HG02798 (cell line): Measurements from ENCODE around the gene DFFB.
"Not testable (repeated sequence)": the region's sequence is repeated elsewhere in the genome, so short reads cannot be mapped to it uniquely, and the experiment has no call there.

Source experiments
- ATAC-seq: cut with Tn5 transposase; IDR thresholded peaks from one replicate; pipeline ENCODE4 v1.9.1; 2021; ENCODE audit warnings: mild to moderate bottlenecking; ENCODE audit not compliant: unreplicated experiment, poor library complexity

Gene DFFB, protein sequence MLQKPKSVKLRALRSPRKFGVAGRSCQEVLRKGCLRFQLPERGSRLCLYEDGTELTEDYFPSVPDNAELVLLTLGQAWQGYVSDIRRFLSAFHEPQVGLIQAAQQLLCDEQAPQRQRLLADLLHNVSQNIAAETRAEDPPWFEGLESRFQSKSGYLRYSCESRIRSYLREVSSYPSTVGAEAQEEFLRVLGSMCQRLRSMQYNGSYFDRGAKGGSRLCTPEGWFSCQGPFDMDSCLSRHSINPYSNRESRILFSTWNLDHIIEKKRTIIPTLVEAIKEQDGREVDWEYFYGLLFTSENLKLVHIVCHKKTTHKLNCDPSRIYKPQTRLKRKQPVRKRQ

DNA sequence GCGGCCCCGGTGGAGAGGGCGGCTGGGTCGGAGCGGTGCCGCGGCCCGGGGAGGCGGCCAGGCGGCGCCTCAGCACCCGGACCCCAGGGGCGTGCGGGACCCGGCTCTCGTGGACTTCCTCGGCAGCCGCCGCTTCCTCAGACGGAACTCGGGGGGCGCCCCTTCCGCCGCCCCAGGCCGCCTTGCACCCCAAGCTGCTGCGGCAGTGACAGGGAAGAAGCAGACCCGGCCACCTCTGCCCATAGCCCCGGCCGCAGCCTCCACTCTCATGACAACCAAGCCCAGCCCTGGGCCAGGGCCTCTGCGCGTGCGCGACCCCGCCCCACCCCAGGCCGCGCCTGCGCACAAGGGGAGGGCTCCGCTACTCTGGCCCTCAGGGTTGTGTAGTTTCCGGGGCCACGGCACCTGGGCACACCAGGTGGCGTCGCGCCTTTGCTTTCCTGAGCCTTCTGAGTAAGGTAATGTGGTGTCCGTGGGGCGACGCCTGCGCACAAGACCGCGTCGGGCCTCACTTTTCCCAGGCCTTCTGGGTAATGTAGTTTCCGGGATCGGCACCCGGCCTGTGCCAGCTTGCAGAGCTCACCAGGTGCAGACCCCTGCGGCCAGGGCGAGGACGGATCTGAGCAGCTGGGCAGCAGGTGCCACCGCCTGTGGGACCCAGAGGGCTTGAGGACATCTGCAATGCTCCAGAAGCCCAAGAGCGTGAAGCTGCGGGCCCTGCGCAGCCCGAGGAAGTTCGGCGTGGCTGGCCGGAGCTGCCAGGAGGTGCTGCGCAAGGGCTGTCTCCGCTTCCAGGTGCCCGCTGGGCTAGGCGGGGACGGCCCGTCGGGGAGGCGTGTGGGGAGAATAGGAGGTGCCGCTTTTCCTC, at the start of gene DFFB, which contains the start of gene CEP104:
DFFB (plus strand) TSS at position 554 of the 868 bp plus-strand sequence; CDS start at position 682, 128 bp downstream.
CEP104 (minus strand) TSS at position 289 of the 868 bp plus-strand sequence. CDS start 4,804 bp downstream, outside the sequence.
- ATAC-seq = peak; percentile 97

DNA sequence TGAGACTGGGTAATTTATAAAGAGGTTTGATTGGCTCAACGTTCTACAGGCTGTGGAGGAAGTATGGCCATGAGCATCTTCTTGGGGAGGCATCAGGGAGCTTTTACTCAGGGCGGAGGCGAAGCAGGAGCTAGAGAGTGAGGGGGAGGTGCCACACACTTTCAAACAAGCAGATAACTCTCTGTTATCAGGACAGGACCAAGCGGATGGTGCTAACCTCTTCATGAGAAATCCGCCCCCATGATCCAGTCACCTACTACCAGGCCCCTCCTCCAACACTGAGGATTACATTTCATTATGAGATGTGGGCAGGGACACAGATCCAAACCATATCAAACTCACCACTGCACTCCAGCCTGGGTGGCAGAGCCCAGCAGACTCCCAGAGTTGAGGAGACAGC, 49.5 kb upstream of the DFFB start:
- ATAC-seq = no peak

DNA sequence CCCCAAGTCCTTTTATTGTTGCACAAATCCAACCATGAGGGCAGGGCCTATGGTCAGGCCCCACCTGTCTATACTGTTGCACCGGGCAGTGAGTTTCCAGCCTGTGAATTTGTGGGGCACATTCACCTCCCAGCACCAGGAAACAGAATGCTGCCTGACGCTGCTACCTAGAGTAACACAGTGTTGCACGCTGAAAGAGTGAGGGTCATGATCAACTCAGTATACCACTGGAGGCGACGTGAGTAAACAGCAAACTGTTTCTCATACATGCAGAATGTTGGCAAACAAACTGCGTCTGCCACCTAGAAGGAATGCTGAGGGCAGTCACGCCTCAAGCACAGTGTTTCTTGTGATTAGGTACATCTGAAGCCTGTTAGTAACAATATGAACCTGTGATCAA, 47.6 kb upstream of the DFFB start:
- no peak for ATAC-seq

DNA sequence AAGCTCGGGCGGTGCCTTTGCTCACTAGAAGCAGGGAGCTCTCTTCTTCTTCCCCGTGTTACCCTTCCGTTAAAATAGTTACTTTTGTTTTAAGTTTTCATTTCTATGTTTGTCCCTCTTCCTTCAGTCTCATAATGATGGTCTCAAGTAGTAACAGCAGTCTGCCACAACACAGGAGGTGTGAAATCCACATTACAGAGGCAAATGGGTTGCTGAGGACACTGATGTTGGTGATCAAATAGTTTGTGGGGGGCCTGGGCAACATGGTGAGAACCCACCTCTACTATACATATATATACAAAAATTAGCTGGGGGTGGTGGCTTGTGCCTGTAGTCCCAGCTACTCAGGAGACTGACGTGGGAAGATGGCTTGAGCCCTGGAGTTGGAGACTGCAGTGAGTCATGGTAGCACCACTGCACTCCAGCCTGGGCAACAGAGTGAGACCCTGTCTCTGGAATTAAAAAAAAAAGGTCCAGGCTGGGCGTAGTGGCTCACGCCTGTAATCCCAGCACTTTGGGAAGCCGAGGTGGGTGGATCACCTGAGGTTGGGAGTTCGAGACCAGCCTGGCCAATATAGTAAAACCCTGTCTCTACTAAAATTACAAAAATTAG, 47.0 kb upstream of the DFFB start:
- ATAC-seq = not testable (repeated sequence)

DNA sequence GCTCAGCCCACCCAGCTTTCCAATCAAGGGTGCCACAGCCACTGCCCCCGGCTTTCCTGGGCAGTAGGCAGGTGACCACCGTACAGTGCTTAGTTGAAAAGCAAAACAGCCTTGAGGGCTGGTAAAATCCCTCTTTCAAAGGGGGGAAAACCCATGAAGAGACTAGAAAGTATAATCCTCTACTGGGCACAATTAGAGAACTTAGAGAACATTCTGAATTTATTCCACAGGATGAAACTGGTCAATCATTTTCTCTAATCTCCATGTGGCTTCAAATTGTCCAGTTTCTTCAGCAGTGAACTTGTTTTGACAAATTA, 45.7 kb upstream of the DFFB start:
- no peak for ATAC-seq

DNA sequence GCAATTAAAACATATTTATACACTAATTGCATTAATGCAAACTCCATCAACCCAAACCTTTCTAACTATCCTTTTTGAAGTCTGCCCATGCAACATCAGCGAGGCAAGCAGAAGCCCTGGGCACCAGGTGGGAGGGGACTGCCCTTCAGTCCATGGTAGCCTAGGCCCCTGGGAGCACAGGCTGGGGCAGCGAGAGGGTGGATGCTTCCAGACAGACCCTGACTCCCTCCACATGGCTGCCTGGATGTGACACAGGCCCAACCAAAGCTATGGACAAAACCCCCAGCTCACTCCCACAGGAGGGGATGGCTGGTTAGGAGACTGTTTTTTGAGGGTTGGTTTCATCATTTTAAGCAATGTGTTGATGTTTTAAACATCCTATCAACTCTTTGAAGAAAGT, 43.2 kb upstream of the DFFB start:
- no peak for ATAC-seq

DNA sequence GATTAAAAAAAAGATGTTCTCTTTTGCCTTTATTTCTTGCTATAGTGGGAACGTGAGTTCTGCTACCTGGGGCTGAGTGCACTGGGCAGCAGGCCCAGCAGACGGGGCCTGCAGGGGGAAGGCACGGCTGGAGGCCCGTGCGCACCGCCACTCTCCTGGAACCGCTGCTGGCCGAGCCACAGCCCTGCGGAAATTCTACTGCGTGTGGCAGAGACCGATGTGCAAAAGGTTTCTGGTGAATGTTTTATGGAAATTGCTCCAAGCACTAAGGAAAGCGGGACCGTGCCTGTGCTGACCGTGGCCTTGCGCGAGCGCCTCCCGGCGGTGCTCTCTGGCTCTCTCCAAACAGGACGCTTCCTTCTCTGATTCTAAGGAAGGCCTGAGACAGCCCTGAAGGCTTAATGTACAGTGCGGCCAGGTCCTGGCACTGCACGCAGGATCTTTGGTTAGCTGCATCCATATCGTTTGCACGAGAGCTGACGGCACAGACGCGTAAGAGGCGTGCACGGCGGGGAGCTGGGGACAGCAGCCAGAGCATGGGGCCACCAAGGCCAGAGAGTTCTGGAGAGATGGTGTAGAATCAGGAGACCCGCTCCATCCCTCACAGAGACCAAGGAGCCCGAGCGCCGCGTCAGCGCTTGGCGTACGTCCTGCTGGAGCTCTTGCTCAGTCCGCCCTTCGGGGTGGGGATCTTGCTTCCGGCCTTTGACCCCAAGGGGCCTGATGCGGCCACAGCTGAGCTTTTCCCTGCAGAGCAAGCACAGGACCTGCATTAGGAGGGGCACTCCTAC, 42.3 kb upstream of the DFFB start:
- ATAC-seq = no peak

DNA sequence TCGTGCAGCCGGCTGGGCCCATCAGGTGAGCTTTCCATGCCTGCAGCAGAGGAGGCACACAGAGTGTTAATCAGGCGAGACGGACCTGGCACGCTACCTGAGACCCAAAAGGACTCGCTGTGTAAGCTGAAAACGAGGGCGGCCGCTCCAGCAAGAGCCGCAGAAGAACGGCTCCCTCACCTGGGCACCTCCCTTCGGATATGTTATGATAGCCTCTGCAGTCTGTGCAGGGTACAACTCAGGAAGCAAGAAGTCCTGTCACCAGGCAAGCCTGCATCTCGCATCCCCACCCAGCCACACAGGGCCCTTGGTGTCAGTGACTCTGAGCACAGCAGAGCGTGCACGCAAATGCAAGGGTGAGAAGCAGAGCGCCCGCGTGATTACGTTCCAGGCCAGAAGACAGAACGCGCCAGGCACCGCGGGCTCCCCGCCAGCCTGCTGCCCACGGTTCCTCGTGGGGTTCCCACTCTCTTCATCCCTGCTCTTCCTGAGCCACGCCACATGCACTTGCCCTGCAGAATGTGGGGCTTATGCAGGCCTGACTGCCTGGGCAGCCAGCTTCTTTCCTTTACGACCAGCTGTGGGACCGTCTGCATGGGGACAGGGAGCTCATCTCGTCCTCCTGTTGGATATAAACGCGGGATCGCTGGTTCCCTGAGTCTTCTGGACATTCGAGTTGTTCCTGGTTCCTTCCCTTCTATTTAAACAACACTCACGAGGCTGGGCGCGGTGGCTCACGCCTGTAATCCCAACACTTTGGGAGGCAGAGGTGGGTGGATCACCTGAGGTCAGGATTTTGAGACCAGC, 40.7 kb upstream of the DFFB start:
- ATAC-seq = no peak

DNA sequence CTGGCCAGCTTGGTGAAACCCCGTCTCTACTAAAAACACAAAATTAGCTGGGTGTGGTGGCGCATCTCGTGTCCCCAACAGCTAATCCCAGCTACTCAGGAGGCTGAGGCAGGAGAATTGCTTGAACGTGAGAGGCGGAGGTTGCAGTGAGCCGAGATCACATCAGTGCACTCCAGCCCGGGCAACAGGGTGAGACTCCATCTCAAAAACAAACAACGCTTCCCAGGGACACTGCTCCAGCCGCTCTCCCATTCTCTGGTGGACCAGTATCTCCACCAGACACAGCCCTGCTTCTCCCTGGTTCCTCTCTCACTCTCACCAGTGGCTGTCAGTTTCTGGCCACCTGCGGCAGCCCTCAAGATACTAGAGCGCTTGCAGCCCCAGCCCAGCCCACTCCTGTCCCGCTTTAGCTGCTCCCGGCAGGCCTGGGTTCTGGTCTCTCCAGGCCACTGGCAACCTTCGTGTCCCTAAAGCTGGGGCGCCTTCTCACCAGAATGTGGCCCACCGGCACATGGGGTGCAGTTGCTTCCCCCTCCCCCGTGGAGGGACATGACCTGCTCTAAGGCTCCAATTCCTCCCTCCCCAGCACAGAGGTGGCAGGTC, 40.0 kb upstream of the DFFB start:
- ATAC-seq = no peak

DNA sequence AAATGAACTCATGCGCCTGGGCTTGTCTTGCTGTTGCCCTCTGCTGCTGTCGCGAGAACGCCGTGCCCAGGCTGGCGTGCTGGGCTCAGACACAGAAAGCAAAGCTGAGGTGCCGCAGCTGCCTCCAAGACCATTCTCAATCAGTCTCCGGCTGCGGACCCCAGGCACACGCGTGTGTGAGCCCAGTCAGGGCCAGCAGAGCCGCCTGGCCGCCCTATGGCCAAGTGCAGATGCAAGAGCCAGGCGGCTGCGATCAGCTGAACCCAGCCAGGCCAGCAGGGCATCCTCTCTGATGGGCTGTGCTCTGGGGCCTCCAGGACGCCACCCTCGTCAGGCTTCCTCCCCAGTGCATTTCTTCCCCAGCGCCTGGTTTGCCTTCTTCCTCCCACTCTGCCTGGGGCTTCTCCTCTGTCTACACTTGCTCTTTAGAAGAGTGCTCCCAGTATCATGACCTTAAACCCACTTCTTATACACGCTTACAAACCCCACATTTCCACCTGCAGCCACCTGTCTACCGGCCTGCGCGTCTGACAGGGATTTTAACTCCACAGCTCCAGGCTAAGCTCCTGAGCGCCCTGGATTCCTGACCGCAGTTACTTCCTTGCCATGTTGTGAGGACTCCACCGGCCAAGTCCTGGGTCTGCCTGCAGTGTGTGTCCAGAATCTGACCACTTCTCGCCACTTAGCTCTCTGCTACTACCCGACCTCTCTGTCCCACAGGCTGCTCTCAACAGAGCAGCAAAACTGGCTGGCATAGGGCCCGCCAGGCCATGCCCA, 39.3 kb upstream of the DFFB start:
- no peak for ATAC-seq

DNA sequence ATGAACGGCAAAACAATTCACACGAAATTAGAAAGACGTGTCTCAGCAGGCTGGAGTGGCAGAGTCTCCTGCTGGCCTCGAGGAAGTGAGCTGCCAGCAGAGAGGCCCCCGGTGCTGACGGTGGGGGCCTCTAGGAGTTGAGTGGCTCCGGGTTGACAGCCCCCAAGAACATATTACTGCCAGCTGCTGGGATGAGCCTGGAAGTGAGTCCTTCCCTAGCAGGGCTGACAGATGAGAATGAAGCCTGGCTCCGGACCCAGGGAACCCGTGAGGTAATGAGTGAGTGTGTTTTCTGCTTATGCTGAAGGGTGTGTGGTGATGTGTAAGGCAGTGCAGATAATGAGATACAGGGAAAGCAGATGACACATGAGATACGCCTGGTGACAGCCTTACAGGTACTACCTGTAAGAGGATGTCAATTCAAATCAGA, 37.5 kb upstream of the DFFB start:
- no peak for ATAC-seq

DNA sequence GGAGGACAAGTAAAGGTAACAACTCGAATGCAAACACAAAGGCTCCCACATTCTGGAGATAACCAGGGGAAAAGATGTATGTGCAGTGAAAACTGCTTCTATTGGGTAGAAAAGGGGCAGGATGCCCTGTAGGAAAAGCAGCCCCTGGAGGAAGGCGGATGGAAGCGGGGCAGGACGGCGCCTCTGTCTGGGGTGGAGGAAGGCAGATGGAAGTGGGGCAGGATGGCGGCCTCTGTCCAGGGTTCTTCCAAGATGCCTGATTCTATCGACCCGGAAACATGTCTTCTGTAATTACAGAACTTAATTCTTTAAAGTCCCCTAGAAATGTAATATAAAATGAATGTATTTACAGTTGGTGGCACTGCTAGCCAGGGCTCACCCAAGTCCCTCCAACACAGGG, 37.0 kb upstream of the DFFB start:
- ATAC-seq = no peak

DNA sequence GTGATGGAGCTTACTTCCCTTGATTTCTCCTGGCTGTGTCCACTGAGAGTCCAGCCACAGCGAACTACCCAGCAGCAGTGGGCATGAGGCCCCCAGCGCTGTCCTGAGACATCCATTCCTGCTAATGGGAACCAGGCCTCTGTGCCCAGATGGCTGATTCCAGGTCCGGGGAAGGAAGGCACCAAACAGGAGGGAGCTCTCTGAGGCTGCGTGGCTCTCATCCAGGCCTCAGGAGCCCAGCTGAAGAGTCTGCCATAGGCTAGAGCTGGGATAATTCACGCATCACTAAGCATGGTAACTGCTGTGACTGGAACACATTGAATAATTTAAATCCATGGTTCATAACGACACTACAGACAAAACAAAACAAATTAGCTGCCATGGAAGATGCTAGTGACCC, 36.3 kb upstream of the DFFB start:
- ATAC-seq = no peak

DNA sequence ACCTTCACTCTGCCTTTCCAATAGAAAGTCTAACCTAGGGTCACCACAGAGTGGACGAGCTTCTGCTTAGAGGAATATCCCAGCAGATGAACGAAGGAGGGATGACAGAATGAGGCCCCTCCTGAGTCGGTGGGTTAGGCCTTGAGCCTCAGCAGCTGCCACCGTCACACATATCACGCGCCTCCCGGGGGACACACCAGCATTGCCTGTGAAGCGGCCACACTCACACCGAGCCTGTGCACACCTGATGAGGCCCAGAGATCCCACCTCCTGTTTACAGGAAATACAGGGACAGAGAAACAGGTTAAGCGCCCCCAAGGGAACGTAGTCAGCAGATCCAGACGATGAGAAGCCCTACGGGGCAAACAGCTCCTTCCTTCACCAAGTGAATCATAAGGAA, 35.8 kb upstream of the DFFB start:
- ATAC-seq = no peak

DNA sequence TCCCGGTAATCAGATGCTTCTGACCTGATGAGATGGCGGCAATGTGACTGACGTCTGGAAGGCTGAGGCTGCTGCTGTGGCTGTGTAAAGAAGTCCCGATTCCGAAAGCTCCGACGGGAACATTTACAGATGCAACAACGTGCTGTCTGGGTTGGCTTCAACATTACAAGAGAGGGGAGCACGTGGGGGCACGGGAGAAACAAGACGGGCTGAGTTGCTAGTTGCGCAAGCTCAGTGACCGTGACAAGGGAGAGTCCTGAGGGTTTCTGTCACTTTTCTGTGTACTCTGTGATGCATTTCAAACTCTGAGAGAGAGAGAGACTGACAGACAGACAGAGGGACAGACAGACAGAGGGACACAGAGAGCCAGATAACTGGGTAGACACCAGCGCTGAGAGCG, 35.4 kb upstream of the DFFB start:
- no peak for ATAC-seq

DNA sequence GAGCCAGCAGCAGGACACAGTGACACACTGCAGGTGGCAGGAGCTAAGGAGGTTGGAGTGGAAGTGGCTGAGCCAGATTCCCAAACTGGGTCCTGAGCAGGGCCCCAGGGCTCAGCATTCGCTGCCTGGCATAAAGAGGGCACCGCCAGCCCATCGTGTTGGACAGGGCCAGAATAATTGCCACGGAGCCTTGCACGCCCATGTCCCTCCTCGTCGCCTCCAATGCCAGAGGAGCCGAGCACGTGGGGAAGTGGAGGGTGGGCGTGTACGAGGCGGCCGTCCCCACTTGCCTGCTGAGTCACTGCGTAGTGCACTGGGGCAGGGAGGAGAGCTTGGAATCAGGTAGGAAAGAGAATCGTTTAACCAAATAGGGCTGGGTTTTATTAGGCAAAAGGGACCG, 34.9 kb upstream of the DFFB start:
- ATAC-seq = no peak

DNA sequence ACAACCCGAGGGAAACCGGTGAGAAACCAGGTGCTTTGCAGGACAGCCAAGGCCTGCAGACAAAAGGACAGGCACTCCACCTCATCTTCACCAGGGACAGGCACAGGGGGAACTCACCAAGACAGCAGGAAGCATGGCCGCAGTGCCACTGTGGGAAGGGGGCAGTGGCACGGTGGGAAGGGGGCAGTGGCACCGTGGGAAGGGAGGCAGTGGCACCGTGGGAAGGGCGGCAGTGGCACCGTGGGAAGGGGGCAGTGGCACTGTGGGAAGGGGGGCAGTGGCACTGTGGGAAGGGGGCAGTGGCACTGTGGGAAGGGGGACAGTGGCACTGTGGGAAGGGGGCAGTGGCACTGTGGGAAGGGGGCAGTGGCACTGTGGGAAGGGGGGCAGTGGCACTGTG, 32.6 kb upstream of the DFFB start:
- no peak for ATAC-seq

DNA sequence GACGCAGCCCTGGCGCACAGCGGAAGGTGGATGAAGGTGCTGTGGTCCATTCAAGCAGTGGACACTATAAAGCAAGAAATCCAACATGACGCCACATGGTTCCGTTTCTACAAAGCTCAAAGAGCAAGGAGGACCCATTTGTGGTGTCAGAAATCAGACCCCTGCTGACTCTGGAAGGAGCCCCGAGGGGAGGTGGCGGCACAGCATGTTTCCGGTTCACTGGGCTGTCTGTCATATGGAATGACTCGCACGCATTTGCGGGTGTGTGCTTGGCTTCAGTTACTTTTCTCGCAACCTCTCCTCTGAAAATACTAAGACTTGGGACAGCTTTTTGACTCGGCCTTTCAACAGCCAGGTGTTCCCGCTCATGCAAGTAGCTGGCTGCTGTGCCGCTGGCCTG, 31.9 kb upstream of the DFFB start:
- no peak for ATAC-seq
